ENCODE measurements around the gene LDB3. TPM values are rescaled to one million over a fixed set of nuclear protein-coding genes. Genes with fewer than 3 reads are reported as not detected.

LDB3 gene
- polyA plus RNA-seq, 1 donor (not counting 4 experiments of a cell fraction or from before 2014, with no cell fraction given), result 0.01 TPM

DNA sequence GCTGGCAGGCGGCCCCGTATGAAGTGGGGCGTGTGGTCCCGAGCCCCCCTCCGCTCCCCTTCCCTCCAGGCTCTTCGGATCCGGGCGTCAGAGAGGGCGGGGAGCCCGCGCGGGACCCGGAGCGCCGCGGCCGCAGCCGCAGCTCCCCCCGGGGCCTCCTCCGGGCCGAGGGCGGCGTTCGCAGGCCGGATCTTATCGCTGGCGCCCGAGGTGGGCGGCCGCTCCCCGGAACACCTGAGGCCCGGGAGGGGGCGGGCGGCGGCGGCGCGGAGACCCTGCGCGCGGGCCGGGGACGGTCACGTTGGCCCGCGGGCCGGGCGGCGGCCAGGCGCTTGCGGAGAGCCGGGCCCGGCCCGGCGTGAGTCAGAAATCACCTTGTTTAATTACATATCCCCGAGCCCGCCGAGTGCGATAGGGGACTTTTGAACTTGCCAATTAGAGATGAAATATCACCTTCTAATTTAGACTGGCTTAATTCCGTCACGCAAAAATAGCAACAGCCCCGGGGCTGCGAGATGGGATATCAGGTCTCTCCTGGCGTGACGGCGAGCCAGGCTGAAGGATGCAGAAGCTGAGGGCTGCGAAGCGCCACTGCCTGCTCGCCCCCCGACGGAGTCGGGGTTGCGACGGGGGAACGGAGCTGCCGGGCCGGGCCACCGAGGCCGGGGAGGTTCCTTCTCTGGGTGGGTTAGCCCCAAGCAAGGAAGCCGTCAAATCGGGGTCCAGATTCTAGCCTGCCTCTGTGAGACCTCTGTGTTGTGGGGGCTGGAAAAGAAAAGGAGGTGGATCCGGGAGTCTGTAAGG, 43.4 kb downstream of the LDB3 start:
- Histone ChIP-seq H3K9me3 (ENCODE audit: control insufficient read depth, low read depth, low read length) (no peaks in the 10 kb centered on the region), H3K4me3 (ENCODE audit: control insufficient read depth in 2 of 3, extremely low read depth in 1 of 3, insufficient read depth in 2 of 3, low read depth in 1 of 3, low read length in 3 of 3) (peak overlapping the region; percentile 53 to 76 (median 62)), H3K9ac (ENCODE audit: control insufficient read depth, extremely low read depth, insufficient read depth, low read length) (peak overlapping the region; percentile 85), H3K79me2 (ENCODE audit: control insufficient read depth, insufficient read depth, low read length) (no peaks in the 10 kb centered on the region), H3K27me3 (ENCODE audit: control insufficient read depth, extremely low read depth, insufficient read depth, low read length) (no peaks in the 10 kb centered on the region), H2AFZ (ENCODE audit: control insufficient read depth, low read length) (peak overlapping the region; percentile 87), H3K4me2 (ENCODE audit: control insufficient read depth, extremely low read depth, insufficient read depth, low read depth, low read length) (peak overlapping the region; percentile 79), H3K27ac (ENCODE audit: control insufficient read depth, insufficient read depth, low read length) (peak overlapping the region; percentile 68), H3K36me3 (ENCODE audit: control insufficient read depth in 2 of 2, extremely low read depth in 1 of 2, insufficient read depth in 2 of 2, low read length in 2 of 2) (no peaks in the 10 kb centered on the region), H4K20me1 (ENCODE audit: control insufficient read depth, extremely low read depth, insufficient read depth, low read length) (no peaks in the 10 kb centered on the region), H3K9me1 (ENCODE audit: control insufficient read depth, extremely low read depth, insufficient read depth, low read length) (no peaks in the 10 kb centered on the region), H3K4me1 (ENCODE audit: control insufficient read depth, extremely low read depth, insufficient read depth, low read length) (peaks cover 13% of the 10 kb centered on the region)
- TF ChIP-seq EZH2 (IDR thresholded peaks at IDR 0.05; ENCODE audit: low read length), result no peak
- TF ChIP-seq, protein P1, sequence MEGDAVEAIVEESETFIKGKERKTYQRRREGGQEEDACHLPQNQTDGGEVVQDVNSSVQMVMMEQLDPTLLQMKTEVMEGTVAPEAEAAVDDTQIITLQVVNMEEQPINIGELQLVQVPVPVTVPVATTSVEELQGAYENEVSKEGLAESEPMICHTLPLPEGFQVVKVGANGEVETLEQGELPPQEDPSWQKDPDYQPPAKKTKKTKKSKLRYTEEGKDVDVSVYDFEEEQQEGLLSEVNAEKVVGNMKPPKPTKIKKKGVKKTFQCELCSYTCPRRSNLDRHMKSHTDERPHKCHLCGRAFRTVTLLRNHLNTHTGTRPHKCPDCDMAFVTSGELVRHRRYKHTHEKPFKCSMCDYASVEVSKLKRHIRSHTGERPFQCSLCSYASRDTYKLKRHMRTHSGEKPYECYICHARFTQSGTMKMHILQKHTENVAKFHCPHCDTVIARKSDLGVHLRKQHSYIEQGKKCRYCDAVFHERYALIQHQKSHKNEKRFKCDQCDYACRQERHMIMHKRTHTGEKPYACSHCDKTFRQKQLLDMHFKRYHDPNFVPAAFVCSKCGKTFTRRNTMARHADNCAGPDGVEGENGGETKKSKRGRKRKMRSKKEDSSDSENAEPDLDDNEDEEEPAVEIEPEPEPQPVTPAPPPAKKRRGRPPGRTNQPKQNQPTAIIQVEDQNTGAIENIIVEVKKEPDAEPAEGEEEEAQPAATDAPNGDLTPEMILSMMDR (optimal IDR thresholded peaks at IDR 0.05 in 1 of 3, IDR thresholded peaks at IDR 0.05 in 1 of 3, conservative IDR thresholded peaks at IDR 0.05 in 1 of 3; ENCODE audit: extremely low read depth in 1 of 3, insufficient read depth in 2 of 3, low read length in 3 of 3), result no peak
- dilution Hi-C loops (cut with MboI; ENCODE audit: extremely low pct_ligation_motif_present, low sequenced_read_pairs), result no loop called here
- DNase-seq (ENCODE audit: low read depth, low spot score), result no peak
- no peak for FAIRE-seq

DNA sequence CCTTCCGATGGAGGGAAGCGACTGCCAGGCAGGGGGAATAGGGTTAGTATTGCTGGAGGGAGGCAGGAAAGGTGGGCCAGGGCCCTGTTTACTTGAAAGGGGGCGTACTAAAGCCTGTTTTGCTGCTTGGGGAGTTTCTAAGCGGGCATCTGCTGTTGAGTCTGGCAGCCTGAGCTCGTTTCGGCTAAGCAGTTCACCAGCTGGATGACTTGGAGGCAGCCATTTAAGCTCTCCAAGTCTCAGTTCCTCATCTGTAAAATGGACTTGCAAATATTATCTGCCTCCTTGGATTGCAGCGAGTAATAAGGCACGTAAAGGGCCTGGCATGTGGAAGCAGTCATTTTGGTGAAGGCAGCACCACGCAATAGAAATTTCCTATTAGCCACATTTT, 44.0 kb downstream of the LDB3 start:
- Histone ChIP-seq H3K79me2 (ENCODE audit: control insufficient read depth, insufficient read depth, low read length) (no peaks in the 10 kb centered on the region), H4K20me1 (ENCODE audit: control insufficient read depth, extremely low read depth, insufficient read depth, low read length) (no peaks in the 10 kb centered on the region), H3K4me1 (ENCODE audit: control insufficient read depth, extremely low read depth, insufficient read depth, low read length) (peaks cover 13% of the 10 kb centered on the region), H3K27me3 (ENCODE audit: control insufficient read depth, extremely low read depth, insufficient read depth, low read length) (no peaks in the 10 kb centered on the region), H3K4me2 (ENCODE audit: control insufficient read depth, extremely low read depth, insufficient read depth, low read depth, low read length) (peak overlapping the region; percentile 79), H3K9ac (ENCODE audit: control insufficient read depth, extremely low read depth, insufficient read depth, low read length) (peak overlapping the region; percentile 85), H3K9me1 (ENCODE audit: control insufficient read depth, extremely low read depth, insufficient read depth, low read length) (no peaks in the 10 kb centered on the region), H3K36me3 (ENCODE audit: control insufficient read depth in 2 of 2, extremely low read depth in 1 of 2, insufficient read depth in 2 of 2, low read length in 2 of 2) (no peaks in the 10 kb centered on the region), H3K27ac (ENCODE audit: control insufficient read depth, insufficient read depth, low read length) (peak overlapping the region; percentile 68), H3K4me3 (ENCODE audit: control insufficient read depth in 2 of 3, extremely low read depth in 1 of 3, insufficient read depth in 2 of 3, low read depth in 1 of 3, low read length in 3 of 3) (peak overlapping the region; percentile 53 to 76 (median 62)), H2AFZ (ENCODE audit: control insufficient read depth, low read length) (peak overlapping the region; percentile 87), H3K9me3 (ENCODE audit: control insufficient read depth, low read depth, low read length) (no peaks in the 10 kb centered on the region)
- dilution Hi-C loops (cut with MboI; ENCODE audit: extremely low pct_ligation_motif_present, low sequenced_read_pairs), result no loop called here
- no peak for TF ChIP-seq EZH2 (IDR thresholded peaks at IDR 0.05; ENCODE audit: low read length)
- TF ChIP-seq, protein P1 (optimal IDR thresholded peaks at IDR 0.05 in 1 of 3, IDR thresholded peaks at IDR 0.05 in 1 of 3, conservative IDR thresholded peaks at IDR 0.05 in 1 of 3; ENCODE audit: extremely low read depth in 1 of 3, insufficient read depth in 2 of 3, low read length in 3 of 3), result no peak
- FAIRE-seq (no peak), DNase-seq (ENCODE audit: low read depth, low spot score) (no peak)

Data from keratinocyte (primary cell).